G401.6 (cell line): ENCODE results near the gene GAGE1.
"Not testable (repeated sequence)": the region's sequence is repeated elsewhere in the genome, so short reads cannot be mapped to it uniquely, and the experiment has no call there.

Experiments used
- FAIRE-seq: peaks from 2 replicates; lab custom pipeline; 2012; peaks lifted over from hg19 to GRCh38; lab: Jason Lieb, UNC

The GAGE1 gene

GRCh38 chrX:49598720-49599119 lies at the start of gene GAGE1:
GAGE1 (plus strand) TSS chrX:49599020; CDS start chrX:49600175, 1,155 bp downstream.
- not testable (repeated sequence) for FAIRE-seq

- FAIRE-seq = not testable (repeated sequence)
These were observed 47.8 kb upstream of the GAGE1 start, which contains the start of gene GAGE12E for GRCh38 chrX:49550989-49551388. GAGE12E (plus strand) TSS chrX:49551289; CDS start chrX:49552444, 1,155 bp downstream.

- not testable (repeated sequence) for FAIRE-seq
These were observed 38.3 kb upstream of the GAGE1 start, which contains the start of gene GAGE12F for GRCh38 chrX:49560542-49560941. GAGE12F (plus strand) TSS chrX:49560842; CDS start chrX:49561997, 1,155 bp downstream.

GRCh38 chrX:49568728-49569127 lies 30.1 kb upstream of the GAGE1 start:
- not testable (repeated sequence) for FAIRE-seq

GRCh38 chrX:49569152-49569551 lies 29.7 kb upstream of the GAGE1 start:
- FAIRE-seq = not testable (repeated sequence)

GRCh38 chrX:49570100-49570499 lies 28.7 kb upstream of the GAGE1 start, which contains the start of gene GAGE12G:
GAGE12G (plus strand) TSS chrX:49570400; CDS start chrX:49571555, 1,155 bp downstream.
- FAIRE-seq = not testable (repeated sequence)

GRCh38 chrX:49579649-49580048 lies 19.2 kb upstream of the GAGE1 start, which contains the start of gene GAGE12H:
GAGE12H (plus strand) TSS chrX:49579949; CDS start chrX:49581104, 1,155 bp downstream.
- FAIRE-seq = not testable (repeated sequence)

- not testable (repeated sequence) for FAIRE-seq
These were observed 9.6 kb upstream of the GAGE1 start, which contains the start of gene GAGE2A for GRCh38 chrX:49589196-49589595. GAGE2A (plus strand) TSS chrX:49589496; CDS start chrX:49590651, 1,155 bp downstream.

- not testable (repeated sequence) for FAIRE-seq
These were observed 8.9 kb upstream of the GAGE1 start for GRCh38 chrX:49589769-49590478.

- not testable (repeated sequence) for FAIRE-seq
These were observed 8.3 kb upstream of the GAGE1 start for GRCh38 chrX:49590488-49590887.

- FAIRE-seq = no peak
These were observed 12.0 kb downstream of the GAGE1 start for GRCh38 chrX:49610718-49611310.

- FAIRE-seq = no peak
These were observed 19.8 kb downstream of the GAGE1 start for GRCh38 chrX:49618574-49618973.

GRCh38 chrX:49627086-49627777 lies 28.4 kb downstream of the GAGE1 start:
- no peak for FAIRE-seq

- no peak for FAIRE-seq
These were observed 46.3 kb downstream of the GAGE1 start for GRCh38 chrX:49644991-49645637.

- FAIRE-seq = no peak
These were observed 57.7 kb downstream of the GAGE1 start for GRCh38 chrX:49656533-49656932.
